Memory B cell (primary cell): ENCODE measurements around the gene PDE9A.

Source experiments
- ATAC-seq: fragments of 150-1000 bp; cut with Tn5 transposase; 2 replicates; pipeline ENCODE4 v1.10.0; 2021; ENCODE audit warnings: low read depth, mild to moderate bottlenecking, moderate library complexity
- DNase-seq, 2 donors: peaks; one replicate each; pipeline ENCODE4 v3.0.0; 2022; ENCODE audit warnings: low spot score in 2 of 2
- H3K27ac Mint-ChIP-seq: one replicate; pipeline ENCODE4 v1.8.0; 2022; ENCODE audit warnings: mild to moderate bottlenecking, moderate library complexity, mixed read lengths
- H3K27me3 Mint-ChIP-seq: one replicate; pipeline ENCODE4 v1.8.0; 2022; ENCODE audit warnings: mixed read lengths
- H3K36me3 Mint-ChIP-seq: one replicate; pipeline ENCODE4 v1.8.0; 2022; ENCODE audit warnings: mild to moderate bottlenecking, mixed read lengths
- H3K4me1 Mint-ChIP-seq: one replicate; pipeline ENCODE4 v1.8.0; 2022; ENCODE audit warnings: mixed read lengths
- H3K4me3 Mint-ChIP-seq: one replicate; pipeline ENCODE4 v1.8.0; 2022; ENCODE audit warnings: mild to moderate bottlenecking, moderate library complexity, mixed read lengths
- H3K9me3 Mint-ChIP-seq: one replicate; pipeline ENCODE4 v1.8.0; 2022; ENCODE audit warnings: mixed read lengths

PDE9A gene

DNA sequence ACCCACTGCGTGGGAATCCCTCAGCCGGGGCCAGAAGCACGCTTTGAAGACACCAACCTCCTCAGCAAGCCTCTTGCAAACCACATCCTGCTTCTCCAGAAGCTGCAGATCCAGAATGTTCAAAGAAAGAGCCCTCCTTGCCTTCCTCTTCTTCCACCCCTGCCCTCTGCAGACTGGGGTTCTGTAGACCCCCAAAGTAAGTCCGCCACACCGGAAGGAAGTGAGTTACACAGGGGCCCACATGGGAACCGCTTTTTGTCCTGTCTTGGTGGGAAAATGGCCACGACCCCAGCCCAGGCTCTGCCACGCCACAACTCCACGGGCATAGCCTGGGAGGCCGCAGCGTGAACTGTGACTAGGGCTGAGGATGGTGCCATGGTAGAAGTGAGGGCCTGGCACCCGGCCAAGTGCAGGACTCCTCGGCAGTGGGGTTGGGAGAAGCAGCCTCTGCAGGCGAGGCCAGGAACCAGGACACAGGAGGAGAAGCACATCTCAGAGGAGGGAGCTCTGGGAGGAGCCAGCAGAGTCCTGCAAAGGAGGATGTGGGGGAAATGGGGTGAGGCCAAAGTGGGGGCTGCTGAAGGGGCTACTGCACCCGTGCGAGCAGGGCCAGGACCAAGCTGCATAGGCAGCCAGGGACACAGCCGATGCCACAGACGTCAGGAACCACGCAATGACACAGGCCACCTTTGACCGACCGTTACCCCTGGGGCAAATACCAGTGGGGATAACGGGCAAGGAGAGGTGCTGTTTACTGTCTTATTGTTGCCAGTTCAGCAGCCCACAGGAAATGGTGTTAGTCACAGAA lies 30.9 kb downstream of the PDE9A start:
- peaks cover 2% of the 10 kb centered on the region for H3K4me1 Mint-ChIP-seq
- H3K36me3 Mint-ChIP-seq, result no peaks in the 10 kb centered on the region
- ATAC-seq, result no peak
- no peak overlapping the region for H3K27ac Mint-ChIP-seq
- DNase-seq, result no peak
- H3K27me3 Mint-ChIP-seq, result peaks cover 10% of the 10 kb centered on the region
- no peak overlapping the region for H3K4me3 Mint-ChIP-seq
- H3K9me3 Mint-ChIP-seq, result no peaks in the 10 kb centered on the region

- Mint-ChIP-seq H3K27me3 (peaks cover 7% of the 10 kb centered on the region), H3K36me3 (no peaks in the 10 kb centered on the region), H3K4me3 (no peak overlapping the region), H3K27ac (no peak overlapping the region), H3K9me3 (no peaks in the 10 kb centered on the region), H3K4me1 (peaks cover 2% of the 10 kb centered on the region)
- ATAC-seq, result no peak
- DNase-seq, result no peak
Observed at GRCh38 chr21:42685036-42685435, 31.6 kb downstream of the PDE9A start.

- H3K9me3 Mint-ChIP-seq, result no peaks in the 10 kb centered on the region
- peaks cover 2% of the 10 kb centered on the region for H3K4me1 Mint-ChIP-seq
- H3K36me3 Mint-ChIP-seq, result no peaks in the 10 kb centered on the region
- DNase-seq (no peak), ATAC-seq (no peak)
- H3K4me3 Mint-ChIP-seq, result no peak overlapping the region
- peaks cover 6% of the 10 kb centered on the region for H3K27me3 Mint-ChIP-seq
- H3K27ac Mint-ChIP-seq, result no peak overlapping the region
Observed at GRCh38 chr21:42685954-42686500, 32.6 kb downstream of the PDE9A start.

GRCh38 chr21:42687796-42688195 lies 34.4 kb downstream of the PDE9A start:
- Mint-ChIP-seq H3K4me1 (peaks cover 2% of the 10 kb centered on the region), H3K9me3 (no peaks in the 10 kb centered on the region), H3K36me3 (no peaks in the 10 kb centered on the region), H3K27me3 (peaks cover 3% of the 10 kb centered on the region), H3K4me3 (no peak overlapping the region), H3K27ac (no peak overlapping the region)
- DNase-seq, result no peak
- ATAC-seq, result no peak

- Mint-ChIP-seq H3K36me3 (no peaks in the 10 kb centered on the region), H3K9me3 (no peaks in the 10 kb centered on the region), H3K4me1 (peaks cover 2% of the 10 kb centered on the region), H3K27me3 (peaks cover 3% of the 10 kb centered on the region), H3K4me3 (no peak overlapping the region), H3K27ac (no peak overlapping the region)
- ATAC-seq, result no peak
- DNase-seq, result no peak
Observed at GRCh38 chr21:42688226-42688840, 34.9 kb downstream of the PDE9A start.

GRCh38 chr21:42688841-42689371 lies 35.5 kb downstream of the PDE9A start:
- H3K9me3 Mint-ChIP-seq, result no peaks in the 10 kb centered on the region
- no peak overlapping the region for H3K27ac Mint-ChIP-seq
- H3K36me3 Mint-ChIP-seq, result no peaks in the 10 kb centered on the region
- no peak overlapping the region for H3K4me3 Mint-ChIP-seq
- DNase-seq, result no peak
- peaks cover 3% of the 10 kb centered on the region for H3K27me3 Mint-ChIP-seq
- ATAC-seq, result no peak
- H3K4me1 Mint-ChIP-seq, result peaks cover 2% of the 10 kb centered on the region

- Mint-ChIP-seq H3K4me1 (no peaks in the 10 kb centered on the region), H3K27ac (no peak overlapping the region), H3K4me3 (no peak overlapping the region), H3K27me3 (no peaks in the 10 kb centered on the region), H3K9me3 (no peaks in the 10 kb centered on the region), H3K36me3 (no peaks in the 10 kb centered on the region)
- ATAC-seq, result no peak
- no peak for DNase-seq
Observed at GRCh38 chr21:42690586-42690985, 37.2 kb downstream of the PDE9A start.

DNA sequence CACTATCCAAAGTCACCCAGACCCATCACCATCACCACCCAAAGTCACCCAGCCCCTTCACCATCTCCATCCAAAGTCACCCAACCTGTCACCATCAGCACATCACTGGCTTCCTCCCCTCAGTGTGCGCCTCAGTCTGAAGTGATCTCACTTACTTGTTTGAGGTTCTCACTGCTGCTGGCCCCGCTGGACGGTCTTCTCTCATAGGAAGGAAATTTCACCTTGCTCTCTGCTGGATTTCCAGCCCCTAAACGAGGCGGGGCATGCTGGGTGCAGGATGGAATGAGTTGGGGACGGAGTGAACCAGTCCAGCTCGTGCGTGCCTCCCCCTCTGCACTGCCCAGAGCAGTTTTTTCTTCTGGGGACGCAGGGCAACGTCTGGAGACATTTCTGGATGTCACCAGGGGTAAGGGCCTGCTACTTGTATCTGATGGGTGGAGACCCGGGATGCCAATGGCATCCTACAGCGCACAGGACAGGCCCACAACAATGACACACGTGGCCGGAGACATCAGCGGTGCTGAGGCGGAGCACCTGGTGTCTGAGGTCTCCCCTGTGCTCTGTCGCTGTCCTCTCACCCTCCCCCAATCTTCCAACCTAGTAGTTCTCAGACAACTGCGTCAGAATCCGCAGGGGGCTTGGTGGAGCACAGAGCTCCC lies 38.6 kb downstream of the PDE9A start:
- no peak for DNase-seq
- H3K4me1 Mint-ChIP-seq, result no peaks in the 10 kb centered on the region
- ATAC-seq, result no peak
- no peak overlapping the region for H3K4me3 Mint-ChIP-seq
- no peaks in the 10 kb centered on the region for H3K36me3 Mint-ChIP-seq
- H3K9me3 Mint-ChIP-seq, result no peaks in the 10 kb centered on the region
- H3K27me3 Mint-ChIP-seq, result no peaks in the 10 kb centered on the region
- no peak overlapping the region for H3K27ac Mint-ChIP-seq

DNA sequence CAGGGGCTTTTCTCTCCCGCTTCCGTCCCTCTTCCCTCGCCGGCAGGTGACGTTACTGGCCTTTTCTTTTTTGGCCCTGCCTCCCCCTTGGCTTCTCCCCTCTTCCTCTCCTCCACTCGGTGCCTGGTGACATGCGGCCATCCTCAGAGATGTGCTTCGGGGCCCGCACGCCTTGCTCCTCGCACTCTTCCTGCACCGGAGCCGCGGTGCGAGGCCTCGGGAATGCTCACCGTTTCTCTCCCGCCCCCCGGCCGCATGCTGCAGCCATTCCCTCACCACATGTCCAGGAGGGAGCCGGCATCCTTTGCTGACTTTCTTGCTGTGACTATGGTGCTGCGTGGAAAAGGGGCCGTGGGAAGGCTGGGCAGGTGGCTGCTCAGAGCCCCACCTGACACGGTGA lies 39.3 kb downstream of the PDE9A start:
- Mint-ChIP-seq H3K4me1 (no peaks in the 10 kb centered on the region), H3K4me3 (no peak overlapping the region), H3K27me3 (peaks cover 2% of the 10 kb centered on the region), H3K36me3 (no peaks in the 10 kb centered on the region), H3K27ac (no peak overlapping the region), H3K9me3 (no peaks in the 10 kb centered on the region)
- no peak for DNase-seq
- ATAC-seq, result no peak

DNA sequence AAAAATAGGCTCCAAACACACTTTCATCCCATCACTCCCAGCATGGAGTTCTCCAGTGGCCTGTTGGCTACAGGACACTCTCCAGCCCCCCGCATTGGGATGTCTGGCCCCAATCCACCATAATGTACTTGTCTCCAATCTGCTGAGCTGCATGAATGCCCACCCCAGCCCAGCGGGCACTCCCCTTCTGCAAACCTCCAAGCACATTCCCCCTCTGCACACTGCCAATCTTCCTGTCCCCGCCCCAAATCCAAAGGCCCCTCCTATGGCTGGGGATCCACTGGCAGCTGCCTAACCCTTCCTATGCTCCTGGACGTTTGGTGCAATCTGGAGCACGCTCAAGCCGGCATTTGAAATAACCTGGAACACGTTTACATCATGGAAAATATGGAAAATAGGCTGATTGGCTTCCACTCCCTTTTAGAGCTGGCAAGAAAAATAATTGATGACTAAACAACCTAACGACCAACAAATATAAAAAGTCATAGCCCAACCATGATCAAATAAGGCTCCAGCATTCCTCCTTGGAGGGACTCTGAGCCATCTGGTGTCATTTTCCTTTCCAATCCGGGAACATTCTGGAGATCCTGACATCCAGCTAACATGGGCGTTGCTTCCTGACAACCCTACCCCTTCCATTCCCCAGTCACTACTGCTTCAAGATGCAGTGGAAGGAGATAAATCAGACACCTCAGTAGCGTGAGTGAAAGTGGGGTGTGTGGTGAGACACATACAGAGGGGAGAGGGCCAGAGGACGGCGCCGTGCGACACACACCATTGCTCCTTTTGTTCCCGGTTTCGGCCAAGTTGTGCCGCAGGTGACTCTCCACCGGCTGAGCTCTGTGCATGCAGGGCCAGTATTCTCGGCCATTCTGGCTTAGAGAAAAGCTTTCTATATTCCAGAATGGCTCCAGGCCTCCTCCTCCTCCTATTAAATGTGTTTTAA lies 41.6 kb downstream of the PDE9A start:
- no peak for ATAC-seq
- Mint-ChIP-seq H3K9me3 (no peaks in the 10 kb centered on the region), H3K27ac (no peak overlapping the region), H3K4me3 (no peak overlapping the region), H3K27me3 (peaks cover 5% of the 10 kb centered on the region), H3K4me1 (no peaks in the 10 kb centered on the region), H3K36me3 (no peaks in the 10 kb centered on the region)
- no peak for DNase-seq

GRCh38 chr21:42695697-42696380 lies 42.4 kb downstream of the PDE9A start:
- Mint-ChIP-seq H3K4me1 (no peaks in the 10 kb centered on the region), H3K27me3 (peaks cover 5% of the 10 kb centered on the region), H3K9me3 (no peaks in the 10 kb centered on the region), H3K36me3 (no peaks in the 10 kb centered on the region), H3K4me3 (no peak overlapping the region), H3K27ac (no peak overlapping the region)
- ATAC-seq (no peak), DNase-seq (no peak)

- Mint-ChIP-seq H3K36me3 (no peaks in the 10 kb centered on the region), H3K9me3 (no peaks in the 10 kb centered on the region), H3K4me1 (no peaks in the 10 kb centered on the region), H3K27me3 (peaks cover 5% of the 10 kb centered on the region), H3K4me3 (no peak overlapping the region), H3K27ac (no peak overlapping the region)
- ATAC-seq (no peak), DNase-seq (no peak)
Observed at GRCh38 chr21:42696501-42697040, 43.1 kb downstream of the PDE9A start.

- ATAC-seq (no peak), DNase-seq (no peak)
- Mint-ChIP-seq H3K27me3 (peaks cover 19% of the 10 kb centered on the region), H3K4me1 (no peaks in the 10 kb centered on the region), H3K9me3 (peaks cover 4% of the 10 kb centered on the region), H3K27ac (no peak overlapping the region), H3K4me3 (no peak overlapping the region), H3K36me3 (peaks cover 4% of the 10 kb centered on the region)
Observed at GRCh38 chr21:42698733-42699132, 45.3 kb downstream of the PDE9A start.
